GM19372 (cell line): Measurements from ENCODE around the gene ARL8B.
"Not testable (repeated sequence)": the region's sequence is repeated elsewhere in the genome, so short reads cannot be mapped to it uniquely, and the experiment has no call there.

Source experiments
- ATAC-seq: cut with Tn5 transposase; IDR thresholded peaks from one replicate; pipeline ENCODE4 v1.9.1; 2021; ENCODE audit warnings: mild to moderate bottlenecking, low read depth, moderate library complexity; ENCODE audit not compliant: unreplicated experiment

ARL8B gene

DNA sequence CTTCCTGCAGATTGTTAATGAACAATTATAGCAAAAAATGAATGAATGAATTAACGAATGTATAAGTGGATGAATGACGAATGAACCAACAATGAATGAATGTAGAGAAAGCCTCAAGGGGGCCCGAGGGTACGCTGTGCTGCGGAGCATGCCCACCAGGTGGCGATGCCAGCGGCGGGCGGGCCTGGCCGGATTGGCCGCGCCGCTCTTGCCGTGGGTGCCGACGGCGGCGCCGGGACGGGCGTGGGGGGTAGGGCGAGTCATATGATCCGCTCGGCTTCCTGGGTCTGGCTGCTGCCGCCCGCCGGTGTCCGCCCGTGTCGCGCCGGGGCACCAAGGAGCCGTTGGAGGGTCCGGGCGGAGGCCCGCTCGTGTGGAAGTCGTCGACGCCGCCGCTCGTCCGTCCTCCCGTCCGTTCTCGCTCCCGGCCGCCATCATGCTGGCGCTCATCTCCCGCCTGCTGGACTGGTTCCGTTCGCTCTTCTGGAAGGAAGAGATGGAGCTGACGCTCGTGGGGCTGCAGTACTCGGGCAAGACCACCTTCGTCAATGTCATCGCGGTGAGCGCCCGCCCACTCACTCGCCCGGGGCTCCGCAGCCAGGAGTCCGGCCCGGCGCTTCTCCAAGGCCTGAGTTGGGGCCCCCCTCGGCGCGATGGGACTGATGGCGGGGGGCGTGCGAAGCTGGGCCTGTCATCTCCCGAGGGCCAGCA is at the start of gene ARL8B:
Gene ARL8B, plus strand, starts transcription at position 263 of the 711 bp plus-strand sequence. Its CDS starts 174 bp downstream, at position 437.
- peak; percentile 95 for ATAC-seq

- no peak for ATAC-seq
Observed at GRCh38 chr3:5073374-5074085, 48.6 kb upstream of the ARL8B start.

DNA sequence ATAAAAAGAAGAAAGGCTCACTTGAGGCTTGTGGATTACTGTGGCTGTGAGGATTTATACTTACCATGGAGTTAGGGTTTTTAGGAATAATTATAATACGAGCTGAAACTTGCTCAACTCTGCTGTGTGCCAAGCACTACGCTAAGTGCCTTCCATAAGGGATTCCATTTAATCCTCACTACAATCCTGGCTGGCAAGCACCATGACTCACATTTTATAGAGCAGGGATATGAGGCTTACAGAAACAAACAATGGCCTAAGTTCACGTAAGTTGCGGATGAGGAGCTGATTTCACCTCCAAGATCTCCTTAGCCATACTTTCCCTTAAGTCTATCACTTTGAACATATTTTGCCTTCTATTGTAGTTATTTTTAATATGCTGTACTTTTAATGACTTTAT is 43.9 kb upstream of the ARL8B start:
- ATAC-seq: no peak

DNA sequence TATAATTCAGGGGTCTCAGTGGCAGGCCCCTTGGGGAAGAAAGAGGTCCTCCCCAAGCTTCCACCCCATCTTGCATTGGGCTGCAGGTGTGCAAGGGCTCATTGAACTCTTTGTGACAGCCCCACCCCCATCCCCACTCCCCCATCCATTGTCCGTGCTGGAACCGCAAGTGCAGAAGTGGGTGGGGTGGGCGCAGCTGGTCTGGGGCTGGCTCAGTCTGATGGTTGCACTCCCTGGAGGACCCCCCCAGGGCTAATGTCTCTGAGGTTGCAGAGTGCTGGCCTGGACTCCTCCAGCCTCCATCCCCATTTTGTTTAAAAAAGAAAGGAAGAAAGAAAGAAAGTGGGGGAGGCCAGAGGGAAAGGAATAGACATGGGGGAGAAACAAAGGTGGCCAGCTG is 42.3 kb upstream of the ARL8B start:
- no peak for ATAC-seq

- no peak for ATAC-seq
Observed at GRCh38 chr3:5080779-5081550, 41.1 kb upstream of the ARL8B start.

GRCh38 chr3:5081973-5082788 is 39.9 kb upstream of the ARL8B start:
- ATAC-seq: not testable (repeated sequence)

DNA sequence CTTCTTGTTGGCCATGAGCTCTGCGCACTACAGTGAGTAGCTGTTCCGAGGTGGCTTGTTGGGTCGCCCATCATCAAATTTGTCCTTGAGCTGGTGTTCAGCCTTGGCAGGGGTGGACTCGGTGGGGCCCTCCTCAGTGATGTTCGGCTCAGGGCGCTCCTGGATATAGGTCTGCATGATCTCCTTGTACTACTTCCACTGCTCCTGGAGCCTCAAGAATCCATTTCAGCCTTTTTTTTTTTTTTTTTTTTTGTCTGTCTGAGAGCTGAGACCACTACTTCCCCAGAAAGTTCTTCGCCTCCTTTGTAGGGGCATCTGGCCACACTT is 39.3 kb upstream of the ARL8B start:
- ATAC-seq: no peak

GRCh38 chr3:5084224-5084623 is 37.9 kb upstream of the ARL8B start:
- no peak for ATAC-seq

DNA sequence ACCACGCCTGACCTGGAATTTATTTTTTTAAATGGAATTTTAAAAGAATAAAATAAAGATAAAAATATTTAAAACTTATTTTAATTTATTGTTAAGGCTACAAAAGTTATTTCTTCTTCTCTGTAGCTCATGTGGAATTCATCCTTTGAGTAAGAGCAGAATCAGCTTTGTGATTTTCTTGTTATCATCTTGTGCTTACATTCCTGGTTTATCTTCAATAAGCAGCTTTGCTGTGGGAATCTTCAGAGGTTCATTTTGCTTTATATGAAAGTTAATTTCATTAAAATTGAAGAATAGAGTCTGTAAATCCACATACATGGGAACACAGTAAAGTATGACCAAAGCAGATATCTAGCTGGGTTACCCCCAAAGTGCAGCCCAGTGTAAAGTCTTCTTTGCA is 35.4 kb upstream of the ARL8B start:
- ATAC-seq: no peak

DNA sequence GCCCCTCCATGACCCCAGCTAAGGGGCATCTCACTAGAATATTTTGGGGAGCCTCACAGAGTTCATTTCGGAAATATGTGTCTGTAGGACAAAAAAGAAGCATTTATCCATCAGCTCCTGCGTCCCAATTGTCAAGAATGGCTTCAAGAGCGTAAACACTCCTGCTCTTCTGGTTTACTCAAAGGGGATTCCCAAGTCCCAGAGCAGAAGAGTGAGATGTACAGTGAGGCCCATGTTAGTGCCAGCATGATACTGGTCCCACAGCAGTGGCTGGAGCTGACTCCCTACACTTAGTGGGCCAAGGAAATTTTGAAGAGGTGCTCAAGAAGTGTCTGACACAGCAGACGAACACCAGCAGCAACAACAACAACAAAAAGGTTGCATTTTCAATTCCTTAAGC is 34.9 kb upstream of the ARL8B start:
- ATAC-seq: no peak

DNA sequence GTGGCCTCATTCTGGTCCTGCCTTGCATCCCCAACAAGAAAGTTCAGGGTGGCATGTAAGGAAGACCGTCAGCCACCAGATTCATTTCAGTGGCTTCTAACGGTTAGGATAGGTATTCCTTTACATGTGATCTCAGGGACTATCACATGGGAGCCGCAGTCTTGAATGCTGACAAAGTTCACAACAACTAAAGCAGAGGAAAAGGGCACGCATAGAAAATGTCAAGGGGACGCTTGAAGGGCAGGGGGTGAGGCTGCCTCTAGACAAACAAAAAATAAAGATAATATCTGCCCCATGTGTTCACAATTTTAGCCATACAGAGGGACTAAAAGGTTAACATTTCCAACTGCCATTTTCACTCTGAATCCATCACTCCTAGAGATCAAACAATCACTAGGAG is 31.9 kb upstream of the ARL8B start:
- ATAC-seq: no peak

- ATAC-seq: no peak
Observed at GRCh38 chr3:5092018-5092417, 30.1 kb upstream of the ARL8B start.

GRCh38 chr3:5093731-5094130 is 28.4 kb upstream of the ARL8B start:
- ATAC-seq: no peak

GRCh38 chr3:5095886-5096285 is 26.2 kb upstream of the ARL8B start:
- ATAC-seq: no peak

DNA sequence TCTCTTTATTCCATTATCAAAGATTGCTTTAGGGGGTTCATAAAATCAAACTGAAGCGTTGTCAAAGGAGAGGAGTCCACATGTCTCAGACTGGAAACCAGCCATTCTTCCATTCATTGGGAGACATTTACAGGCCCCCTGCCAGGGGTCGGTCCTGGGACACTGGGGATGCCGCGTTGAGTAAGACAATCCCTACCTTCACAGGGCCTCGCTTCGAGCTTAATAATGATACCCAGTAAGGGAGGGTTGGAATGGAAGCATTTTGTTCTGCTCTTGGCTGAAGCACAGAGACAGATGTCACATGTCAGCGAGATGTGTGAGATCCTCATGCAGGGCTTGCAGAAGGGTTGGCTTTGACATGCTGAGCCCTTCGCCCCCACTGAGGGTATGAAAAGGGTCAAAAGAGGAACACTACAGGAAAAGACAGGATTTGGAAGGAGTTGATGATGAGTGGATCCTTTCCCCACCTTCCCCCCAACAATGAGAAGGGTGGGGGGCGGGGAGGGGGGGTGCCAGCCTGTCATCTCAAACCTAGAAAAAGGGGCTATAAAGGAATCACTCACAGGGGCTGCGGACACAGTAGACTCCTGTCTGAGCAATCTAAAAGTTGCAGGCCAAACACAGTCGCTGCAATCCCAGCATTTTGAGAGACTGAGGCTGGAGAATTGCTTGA is 25.6 kb upstream of the ARL8B start:
- ATAC-seq: no peak

DNA sequence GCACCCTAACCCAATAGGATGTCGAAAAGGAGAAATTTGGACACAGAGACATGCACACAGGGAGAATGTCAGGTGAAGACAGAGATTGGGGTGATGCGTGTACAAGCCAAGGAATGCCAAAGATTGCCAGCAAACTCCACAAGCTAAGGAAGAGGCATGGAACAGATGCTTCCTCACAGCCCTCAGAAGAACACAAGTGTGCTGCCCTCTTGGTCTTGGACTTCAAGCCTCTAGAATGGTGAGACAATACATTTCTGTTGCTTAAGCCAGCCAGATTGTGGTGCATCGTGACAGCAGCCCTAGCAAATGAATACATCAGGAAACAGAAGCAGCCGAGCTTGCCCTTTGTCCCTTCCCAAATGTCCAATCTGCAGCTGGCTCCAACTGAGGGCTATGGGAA is 23.7 kb upstream of the ARL8B start:
- no peak for ATAC-seq

DNA sequence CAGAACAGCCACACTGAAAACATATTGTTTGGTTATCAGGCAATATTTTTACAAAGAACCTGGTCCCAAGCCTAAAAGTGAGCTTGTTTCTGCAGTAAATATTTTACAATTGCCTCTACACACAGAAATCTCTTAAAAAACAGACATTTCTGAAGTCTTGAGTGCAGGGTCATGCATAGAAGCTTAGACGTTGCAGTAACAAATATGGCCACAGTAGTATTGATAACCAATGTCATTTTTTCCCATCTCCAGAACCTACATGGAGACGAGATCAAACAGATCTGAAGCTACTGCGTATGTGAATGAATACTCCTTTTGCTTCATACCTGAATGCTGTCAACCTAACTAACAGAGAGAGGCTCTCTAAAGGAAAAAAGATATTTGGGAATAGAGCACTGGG is 19.6 kb upstream of the ARL8B start:
- no peak for ATAC-seq

DNA sequence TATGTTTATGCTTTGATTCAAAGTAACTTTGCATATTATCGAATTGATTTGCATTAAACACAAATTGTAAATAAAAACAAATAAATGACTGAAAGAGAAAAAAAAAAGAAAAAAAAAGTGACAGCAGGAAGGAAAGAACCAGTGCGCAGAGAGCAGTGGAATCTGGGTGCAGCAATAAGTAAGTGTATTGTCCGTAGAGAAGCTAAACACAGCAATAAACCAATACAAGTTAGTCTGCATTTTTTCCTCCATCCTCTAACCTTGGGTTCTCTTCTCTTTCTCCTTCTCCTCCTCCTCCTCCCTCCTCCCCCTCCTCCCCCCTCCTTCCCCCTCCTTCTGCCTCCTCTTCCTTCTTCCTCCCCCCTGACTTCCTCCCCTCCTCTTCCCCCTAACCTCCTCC is 18.3 kb upstream of the ARL8B start:
- ATAC-seq: no peak

- ATAC-seq: no peak
Observed at GRCh38 chr3:5105050-5105449, 17.0 kb upstream of the ARL8B start.

DNA sequence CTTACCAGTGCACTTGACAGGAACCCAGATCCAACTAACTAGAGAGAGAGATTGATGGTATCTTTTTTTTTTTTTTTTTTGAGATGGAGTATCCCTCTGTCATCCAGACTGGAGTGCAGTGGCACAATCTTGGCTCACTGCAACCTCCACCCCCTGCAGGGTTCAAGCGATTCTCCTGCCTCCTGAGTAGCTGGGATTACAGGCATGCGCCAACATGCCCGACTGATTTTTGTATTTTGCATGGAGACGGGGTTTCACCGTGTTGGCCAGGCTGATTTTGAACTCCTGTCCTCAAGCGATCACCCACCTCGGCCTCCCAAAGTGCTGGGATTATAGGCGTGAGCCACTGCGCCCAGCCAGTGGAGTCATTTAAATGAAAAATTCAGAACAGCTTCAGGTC is 15.7 kb upstream of the ARL8B start:
- ATAC-seq: not testable (repeated sequence)
